GM18870 (cell line): ENCODE measurements around the gene GPR34.
"Not testable (repeated sequence)": the region's sequence is repeated elsewhere in the genome, so short reads cannot be mapped to it uniquely, and the experiment has no call there.

ENCODE experiments used
- ATAC-seq: cut with Tn5 transposase; IDR thresholded peaks from one replicate; pipeline ENCODE4 v1.9.1; 2021; ENCODE audit warnings: moderate library complexity; ENCODE audit not compliant: unreplicated experiment

Gene GPR34

GRCh38 chrX:41688835-41689234 is at the start of gene GPR34:
TSS of gene GPR34 (plus strand) at chrX:41688973. CDS start at chrX:41695634, 6,661 bp downstream.
- no peak for ATAC-seq

DNA sequence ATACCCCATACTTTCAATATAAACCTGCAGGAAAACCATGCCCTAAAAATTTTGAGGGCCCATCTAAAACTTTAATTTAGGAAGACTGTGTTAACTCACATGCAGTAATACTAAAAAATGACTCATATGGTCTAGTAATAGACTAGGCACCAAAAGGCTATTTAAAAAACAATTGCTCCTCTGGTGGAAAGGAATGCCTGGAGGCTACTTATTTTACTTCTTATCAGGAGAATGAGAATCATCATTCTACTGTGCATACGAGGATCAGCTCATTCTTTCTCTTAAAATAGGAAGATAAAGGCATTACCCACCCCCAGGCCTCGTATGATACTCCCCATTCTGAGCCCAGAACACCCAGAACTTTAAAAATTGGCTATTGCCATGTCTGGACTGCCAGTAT is 42.6 kb upstream of the GPR34 start:
- not testable (repeated sequence) for ATAC-seq

- ATAC-seq, result no peak
Observed at GRCh38 chrX:41653125-41653524, 35.6 kb upstream of the GPR34 start.

GRCh38 chrX:41655101-41655500 is 33.7 kb upstream of the GPR34 start:
- no peak for ATAC-seq

DNA sequence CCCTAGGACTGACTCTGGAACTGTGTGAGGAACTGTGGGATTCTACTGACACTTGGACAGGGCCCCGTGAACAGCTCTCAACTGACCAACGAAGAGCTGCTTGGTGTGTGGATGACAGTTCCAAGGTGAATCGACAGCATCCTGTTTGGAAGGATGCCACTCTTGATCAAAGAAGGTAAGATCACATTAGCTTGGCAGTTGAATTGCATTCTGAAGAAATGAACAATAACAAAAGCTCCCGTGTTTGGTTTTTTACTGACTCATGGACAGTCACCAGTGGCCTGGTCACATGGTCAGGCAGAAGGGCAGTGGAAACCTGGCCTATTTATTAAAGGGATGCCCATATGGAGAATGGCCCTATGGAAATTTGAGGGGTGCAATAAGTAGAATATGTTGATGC is 33.1 kb upstream of the GPR34 start:
- ATAC-seq, result no peak

GRCh38 chrX:41661366-41662095 is 27.2 kb upstream of the GPR34 start:
- no peak for ATAC-seq

GRCh38 chrX:41664375-41664901 is 24.3 kb upstream of the GPR34 start:
- ATAC-seq, result peak; percentile 90

DNA sequence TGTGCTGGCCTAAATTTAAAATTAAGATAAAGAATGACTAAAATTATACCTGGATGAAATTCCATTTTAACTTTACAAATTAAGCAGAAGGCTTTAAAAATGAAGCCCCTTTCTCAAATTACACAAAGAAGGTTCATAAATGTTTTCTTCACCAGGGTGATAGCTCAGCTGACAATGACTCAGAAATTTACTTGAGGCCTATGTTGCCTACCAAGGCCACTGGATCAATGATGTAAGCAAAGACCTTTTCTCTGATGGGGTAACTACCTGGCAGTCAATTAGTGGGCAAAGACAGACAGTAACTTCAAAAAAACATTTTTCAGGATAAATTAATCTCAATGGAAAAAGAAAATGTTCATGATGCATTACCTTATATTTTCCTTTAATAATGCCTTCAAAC is 23.9 kb upstream of the GPR34 start:
- no peak for ATAC-seq

DNA sequence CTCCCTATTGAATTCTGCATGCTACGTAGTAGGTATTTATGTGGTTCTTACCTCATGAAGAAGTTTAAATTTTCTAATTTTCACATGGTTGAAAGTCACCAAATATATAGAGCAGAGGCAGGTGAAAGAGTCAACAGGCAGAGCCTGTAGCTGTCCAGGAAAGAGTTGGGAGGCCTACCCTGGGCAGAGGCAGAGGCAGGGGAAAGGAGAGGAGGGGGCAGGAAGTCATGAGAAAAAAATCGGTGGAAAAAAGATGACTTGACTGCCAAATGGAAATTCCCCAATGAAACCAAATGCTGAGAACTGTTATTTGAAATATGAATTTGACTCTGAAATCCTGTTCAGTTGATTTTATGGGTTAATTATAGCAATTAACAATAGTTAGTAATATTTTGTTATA is 23.1 kb upstream of the GPR34 start:
- ATAC-seq, result no peak

GRCh38 chrX:41666251-41666650 is 22.5 kb upstream of the GPR34 start:
- ATAC-seq, result no peak

- ATAC-seq, result no peak
Observed at GRCh38 chrX:41667631-41668030, 21.1 kb upstream of the GPR34 start.

- no peak for ATAC-seq
Observed at GRCh38 chrX:41670112-41670511, 18.7 kb upstream of the GPR34 start.

- peak; percentile 54 for ATAC-seq
Observed at GRCh38 chrX:41671082-41671481, 17.7 kb upstream of the GPR34 start.

GRCh38 chrX:41672643-41673042 is 16.1 kb upstream of the GPR34 start:
- no peak for ATAC-seq

DNA sequence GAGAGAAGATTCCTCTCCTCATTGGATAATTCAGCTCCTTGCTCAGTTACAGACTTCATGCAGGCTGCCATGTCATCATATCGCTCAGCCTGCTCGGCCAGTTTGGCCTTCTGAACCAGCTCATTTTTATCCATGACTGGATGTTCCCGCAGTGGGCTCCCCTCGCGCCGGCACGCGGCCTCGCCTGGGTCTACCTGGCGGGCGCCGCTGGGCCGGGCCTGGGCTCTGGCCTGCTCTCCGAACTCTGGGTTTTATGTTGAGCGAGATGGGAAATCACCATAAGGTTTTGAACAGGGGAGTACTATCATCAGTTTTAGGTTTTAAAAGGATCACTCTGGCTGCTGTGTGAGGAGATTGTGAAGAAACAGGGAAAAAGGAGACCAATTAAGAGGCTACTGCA is 12.4 kb upstream of the GPR34 start:
- not testable (repeated sequence) for ATAC-seq

DNA sequence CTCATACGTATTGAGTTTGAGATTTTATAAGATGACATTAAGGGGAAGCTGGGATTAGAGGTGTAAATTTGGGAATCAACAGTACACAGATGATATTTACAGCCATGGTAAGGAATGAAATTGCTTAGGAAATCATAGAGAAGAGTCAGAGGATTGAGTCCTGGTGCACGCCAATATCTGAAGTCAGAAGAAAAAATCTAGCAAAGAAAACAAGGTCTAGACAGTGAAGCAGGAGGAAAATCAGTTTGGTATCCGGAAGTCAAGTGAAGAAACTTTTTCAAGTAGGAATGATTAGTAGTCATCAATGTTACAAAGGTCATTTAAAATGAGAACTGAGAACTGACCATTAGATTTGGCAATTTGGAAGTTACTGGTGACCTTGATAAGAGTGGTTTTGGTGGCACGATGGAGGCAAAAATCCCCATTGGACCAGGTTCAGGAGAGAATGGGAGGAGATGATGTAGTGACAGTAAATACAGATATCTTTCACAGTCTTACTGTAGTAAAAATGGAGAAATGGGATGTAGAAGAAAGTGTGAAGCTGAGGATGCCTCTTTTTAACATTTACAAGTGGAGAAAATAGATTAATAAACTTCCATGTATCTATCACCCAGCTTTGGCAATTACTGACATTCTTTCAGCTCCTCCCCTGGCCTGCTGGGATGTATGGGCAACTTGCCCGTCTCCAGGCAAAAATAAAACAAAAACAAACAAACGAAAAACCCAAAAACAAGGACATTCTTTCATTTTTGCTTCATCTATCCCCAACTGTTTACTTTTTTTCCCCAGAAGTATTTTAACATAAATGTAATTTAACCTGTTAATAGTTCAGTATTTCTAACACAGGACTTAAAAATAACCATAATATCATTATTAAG is 11.4 kb upstream of the GPR34 start:
- ATAC-seq, result no peak

DNA sequence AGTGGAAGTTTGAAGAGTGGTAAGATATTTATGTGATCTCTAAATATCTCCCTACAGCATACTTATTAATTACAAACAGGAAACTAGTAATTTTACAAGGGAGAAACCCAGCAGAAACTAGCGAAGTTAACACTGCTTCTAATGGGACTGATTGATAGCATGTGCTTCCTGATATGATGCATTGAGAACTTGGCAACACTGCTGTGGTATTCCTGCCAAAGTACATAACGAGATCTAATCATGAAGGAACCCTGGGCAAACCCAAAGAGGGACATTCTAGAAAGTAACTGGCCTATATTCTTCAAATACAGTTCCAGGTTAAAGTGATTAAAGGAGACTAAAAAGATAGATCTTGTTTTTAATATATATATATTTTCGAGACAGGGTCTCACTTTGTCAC is 4.6 kb upstream of the GPR34 start:
- no peak for ATAC-seq

DNA sequence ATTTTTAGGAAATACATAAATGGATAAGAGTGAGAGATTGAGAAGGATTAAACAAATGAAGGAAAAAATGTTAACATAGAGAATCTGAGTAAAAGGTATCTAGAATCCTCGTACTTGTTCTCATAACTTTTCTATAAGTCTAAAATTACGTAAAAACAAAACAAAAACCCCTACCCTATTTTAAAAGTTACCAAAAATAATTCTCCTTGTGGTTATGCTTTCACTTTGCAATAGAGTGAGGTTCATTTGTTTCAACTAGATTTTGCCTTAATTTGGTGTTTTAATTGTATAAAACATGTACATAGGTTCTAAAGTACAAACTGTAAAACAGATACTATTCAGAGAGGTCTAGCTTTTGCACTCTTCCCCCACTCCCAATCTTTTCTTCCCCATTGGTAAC is 3.8 kb upstream of the GPR34 start:
- ATAC-seq, result no peak

DNA sequence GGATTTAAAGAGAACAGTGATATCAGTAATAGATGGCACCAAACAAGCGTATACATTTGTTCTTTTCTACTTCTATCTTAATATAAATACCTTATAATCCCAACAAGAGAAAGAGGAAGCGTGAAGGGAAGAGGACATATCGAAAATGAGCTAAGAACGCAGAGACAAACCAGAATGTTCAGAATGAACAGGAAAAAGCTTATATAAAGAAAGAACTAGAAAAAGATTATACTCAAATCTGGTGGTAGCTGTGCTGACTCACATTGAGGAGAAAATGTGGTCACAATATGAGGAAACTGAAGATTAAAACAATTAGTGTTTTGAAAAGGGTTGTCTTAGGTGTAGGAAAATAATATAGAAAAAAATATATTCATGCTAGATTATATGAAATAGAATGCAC is 2.0 kb upstream of the GPR34 start:
- no peak for ATAC-seq

DNA sequence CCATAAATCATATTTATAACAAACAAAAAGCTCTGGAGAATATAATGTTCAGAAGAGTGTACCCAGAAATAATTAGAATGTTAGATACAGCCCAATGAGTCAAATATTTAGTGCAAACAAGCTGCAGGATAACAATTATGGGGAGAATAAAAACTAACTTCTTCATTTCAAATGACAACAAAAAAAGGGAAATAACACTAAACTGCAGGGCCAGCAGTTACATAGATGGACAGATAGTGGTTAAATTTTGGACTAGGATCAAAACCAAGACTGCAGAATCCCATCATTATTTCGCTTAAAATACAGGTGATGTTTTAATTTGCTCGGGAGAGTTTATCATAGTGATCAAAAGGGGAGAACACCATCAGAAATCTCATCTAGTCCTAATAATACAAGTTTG is 617 bp upstream of the GPR34 start:
- no peak for ATAC-seq

DNA sequence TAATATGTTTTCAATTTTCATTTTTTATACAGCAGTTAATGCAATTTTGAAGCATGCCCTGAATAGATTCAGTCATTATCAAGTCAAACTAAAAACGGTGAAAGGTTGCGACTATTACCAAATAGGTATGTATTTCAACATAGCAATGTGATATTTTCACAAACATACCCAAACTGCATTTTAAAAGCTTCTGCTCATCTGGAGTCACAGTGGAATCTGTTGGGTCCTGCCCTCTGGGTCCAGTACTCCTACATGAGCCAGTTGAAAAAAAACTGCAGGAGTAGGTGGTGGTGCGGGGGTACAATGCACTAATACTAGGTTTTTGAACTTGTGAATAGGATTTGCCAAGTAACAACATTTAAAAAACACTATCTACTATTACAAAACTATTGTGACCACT is 938 bp downstream of the GPR34 start:
- ATAC-seq, result no peak

GRCh38 chrX:41692162-41692749 is 3.5 kb downstream of the GPR34 start:
- ATAC-seq, result no peak
